NCI-H82 treated with DMSO at 0.1 percent for 48 hours (cell line): ENCODE data around the gene MYO7B.

Source experiments
- DNase-seq: peaks from one replicate; lab custom pipeline; 2025; ENCODE audit not compliant: unreplicated experiment; lab: John Stamatoyannopoulos, UW

MYO7B gene

GRCh38 chr2:127623388-127624319, 88.2 kb downstream of the MYO7B start:
- DNase-seq = no peak

- DNase-seq = no peak
Observed at GRCh38 chr2:127624320-127624755, 88.9 kb downstream of the MYO7B start.

GRCh38 chr2:127624756-127625571, 89.5 kb downstream of the MYO7B start:
- DNase-seq = no peak

DNA sequence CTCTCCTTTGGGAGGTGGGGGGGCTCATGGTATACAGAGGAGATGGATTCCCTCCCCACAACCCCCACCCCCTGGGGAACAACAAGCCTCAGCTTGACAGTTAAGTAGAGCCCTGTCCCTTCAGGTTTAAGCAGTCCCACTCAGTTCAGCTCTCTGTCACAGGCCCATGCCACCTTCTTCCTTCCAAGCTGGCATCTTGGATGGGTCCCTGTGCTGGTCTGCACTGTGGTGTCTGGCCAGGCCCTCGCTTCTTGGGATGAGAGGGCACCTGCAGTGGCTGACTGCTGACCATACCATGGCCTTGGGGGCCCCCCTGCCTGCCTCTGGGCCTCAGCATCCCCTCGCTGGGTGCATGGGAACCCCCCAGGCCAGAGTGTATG, 90.1 kb downstream of the MYO7B start:
- DNase-seq = no peak

GRCh38 chr2:127626175-127626574, 90.7 kb downstream of the MYO7B start:
- DNase-seq = no peak

DNA sequence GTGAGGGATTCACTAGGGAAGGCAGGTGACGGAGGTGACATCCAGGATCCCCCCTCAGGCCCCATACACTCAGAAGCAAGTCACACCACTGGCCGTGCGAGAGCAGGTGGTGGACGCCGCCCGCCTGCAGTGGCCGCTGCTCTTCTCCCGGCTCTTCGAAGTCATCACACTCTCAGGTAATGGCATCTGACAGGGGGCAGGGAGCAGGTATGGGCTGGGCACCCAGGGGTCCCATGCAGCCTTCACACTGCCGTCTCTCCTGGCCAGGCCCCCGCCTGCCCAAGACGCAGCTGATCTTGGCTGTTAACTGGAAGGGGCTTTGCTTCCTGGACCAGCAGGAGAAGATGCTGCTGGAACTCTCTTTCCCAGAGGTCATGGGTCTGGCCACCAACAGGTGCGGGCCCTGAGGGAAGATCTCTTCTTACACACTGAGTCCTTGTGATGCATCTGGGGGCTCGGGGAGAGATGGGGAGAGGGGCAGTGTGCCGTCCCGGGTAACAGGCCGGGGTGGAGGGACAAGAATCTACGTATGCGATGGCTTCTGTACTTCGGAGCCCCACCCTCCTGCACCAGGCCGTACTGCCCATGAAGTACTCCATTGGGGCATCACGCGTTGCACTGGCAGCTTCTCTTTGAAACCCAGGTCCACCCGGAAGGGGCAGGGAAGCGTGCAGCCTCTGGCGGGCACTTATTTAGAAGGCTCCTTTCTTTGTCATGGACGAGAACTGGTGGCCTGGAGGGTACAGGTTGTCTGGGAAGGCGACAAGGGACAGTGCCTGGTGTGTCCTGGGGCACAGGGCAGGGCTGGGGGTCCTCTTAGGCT, 91.6 kb downstream of the MYO7B start:
- no peak for DNase-seq

DNA sequence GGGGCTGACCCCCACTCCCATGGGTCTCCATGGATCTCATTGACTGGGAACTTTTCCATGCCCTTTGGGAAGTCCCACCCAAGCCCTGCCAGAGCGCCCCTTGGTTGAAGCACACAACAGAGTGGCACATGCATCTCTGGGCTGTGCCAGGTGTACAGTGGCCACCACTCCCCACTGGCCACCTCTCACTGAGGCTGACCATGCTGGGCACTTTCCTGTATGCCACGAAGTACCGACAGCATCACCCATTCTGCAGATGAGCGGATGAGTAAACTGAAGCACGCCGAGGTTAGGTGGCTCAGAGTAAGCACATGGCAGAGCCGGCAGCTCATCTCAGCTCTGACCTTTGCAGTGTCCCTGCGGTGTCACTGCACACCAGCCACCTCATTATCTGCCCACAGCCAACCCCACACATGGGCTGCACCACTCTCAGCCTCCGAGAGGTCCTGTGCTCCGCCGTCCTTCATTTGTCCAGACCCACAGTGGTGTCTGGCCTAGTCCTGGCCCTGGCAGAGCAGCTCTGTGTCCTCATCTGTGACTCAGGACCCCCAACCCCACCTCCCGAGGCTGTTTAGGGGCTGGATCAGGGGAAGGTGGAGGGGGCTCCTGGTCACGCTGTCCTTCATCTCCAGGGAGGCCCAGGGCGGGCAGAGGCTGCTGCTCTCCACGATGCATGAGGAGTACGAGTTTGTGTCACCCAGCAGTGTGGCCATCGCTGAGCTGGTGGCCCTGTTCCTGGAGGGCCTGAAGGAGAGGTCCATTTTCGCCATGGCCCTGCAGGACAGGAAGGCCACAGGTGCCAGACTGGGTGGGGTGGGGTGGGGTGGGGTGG, 92.5 kb downstream of the MYO7B start:
- DNase-seq = no peak

DNA sequence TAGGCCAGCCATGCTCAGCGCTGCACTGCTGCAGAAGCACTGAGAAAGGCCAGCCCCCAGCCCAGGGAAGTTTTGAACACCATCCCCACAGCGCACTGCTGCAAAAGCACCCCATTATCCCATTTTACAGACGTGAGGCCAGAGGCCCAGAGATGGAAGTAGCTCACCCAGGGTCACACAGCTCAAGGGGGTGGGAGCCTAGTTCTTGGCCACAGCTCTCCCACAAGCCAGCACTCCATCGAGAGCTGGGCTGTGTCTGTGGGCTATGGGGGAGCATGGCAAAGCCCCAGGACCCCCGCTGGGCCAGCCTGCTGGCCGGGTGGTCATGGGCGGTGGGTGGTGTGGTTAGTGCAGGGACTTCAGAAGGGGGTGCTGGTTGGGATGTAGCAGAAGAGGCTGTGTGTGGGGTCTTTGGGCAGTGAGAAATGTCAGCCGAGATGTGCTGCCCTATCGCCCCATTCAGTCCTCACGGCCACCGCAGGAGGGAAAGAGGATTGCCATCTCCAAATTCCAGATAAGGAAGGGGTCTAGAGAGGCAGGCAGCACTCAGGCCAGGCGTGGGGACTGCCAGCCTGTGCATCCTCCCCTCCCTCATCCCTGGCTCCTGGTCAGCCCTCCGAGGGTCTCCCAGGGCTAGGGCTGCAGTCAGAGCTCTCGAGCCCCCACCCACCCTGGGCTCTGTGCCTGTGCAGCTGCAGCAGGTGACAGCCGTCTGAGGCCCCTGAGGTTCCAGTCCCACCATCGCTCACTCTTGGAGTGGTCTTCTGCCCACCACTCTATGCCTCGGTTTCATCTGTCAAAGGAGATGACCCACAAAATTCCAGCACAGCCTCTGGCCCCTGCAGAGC, 93.5 kb downstream of the MYO7B start:
- no peak for DNase-seq

DNA sequence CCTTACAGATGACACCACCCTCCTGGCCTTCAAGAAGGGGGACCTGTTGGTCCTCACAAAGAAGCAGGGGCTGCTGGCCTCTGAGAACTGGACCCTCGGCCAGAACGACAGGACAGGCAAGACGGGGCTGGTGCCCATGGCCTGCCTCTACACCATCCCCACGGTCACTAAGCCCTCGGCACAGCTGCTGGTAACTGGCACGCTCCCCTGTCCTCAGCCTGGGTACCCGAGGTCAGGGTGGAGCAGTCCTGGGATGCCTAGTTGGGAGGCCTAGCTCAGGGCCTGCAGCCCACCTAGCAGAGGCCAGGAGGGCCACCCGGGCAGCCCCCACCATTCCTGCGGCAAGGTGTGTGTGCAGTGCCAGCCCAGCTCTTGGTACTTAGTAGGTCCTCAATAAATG, 94.2 kb downstream of the MYO7B start:
- no peak for DNase-seq

- no peak for DNase-seq
Observed at GRCh38 chr2:127630096-127630863, 94.8 kb downstream of the MYO7B start.

DNA sequence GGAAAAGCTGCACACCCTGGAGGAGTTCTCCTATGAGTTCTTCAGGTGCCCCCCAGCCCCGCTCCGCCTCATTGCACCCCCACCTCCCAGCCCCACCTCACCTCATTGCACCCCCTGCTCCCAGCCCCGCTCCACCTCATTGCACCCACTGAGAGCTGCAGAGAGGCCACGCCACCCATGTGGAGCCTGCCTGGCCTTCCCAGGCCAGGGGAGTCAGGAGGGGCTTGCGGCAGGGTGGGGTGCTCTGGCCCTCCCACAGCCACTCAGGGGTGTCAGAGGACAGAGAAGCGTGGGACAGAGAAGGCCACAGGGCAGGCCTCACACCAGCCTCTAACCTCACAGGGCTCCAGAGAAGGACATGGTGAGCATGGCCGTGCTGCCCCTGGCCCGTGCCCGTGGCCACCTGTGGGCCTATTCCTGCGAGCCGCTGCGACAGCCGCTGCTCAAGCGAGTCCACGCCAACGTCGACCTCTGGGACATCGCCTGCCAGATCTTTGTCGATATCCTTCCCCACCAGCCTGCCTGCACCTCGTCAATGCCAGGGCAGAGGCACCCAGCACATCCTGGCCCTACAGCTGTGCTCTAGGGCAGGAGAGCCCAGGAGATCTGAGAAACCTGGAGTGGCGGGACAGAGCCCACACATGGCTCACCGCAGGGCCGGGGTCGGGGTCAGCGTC, 95.5 kb downstream of the MYO7B start:
- DNase-seq = no peak

- DNase-seq = no peak
Observed at GRCh38 chr2:127631541-127631996, 96.1 kb downstream of the MYO7B start.

DNA sequence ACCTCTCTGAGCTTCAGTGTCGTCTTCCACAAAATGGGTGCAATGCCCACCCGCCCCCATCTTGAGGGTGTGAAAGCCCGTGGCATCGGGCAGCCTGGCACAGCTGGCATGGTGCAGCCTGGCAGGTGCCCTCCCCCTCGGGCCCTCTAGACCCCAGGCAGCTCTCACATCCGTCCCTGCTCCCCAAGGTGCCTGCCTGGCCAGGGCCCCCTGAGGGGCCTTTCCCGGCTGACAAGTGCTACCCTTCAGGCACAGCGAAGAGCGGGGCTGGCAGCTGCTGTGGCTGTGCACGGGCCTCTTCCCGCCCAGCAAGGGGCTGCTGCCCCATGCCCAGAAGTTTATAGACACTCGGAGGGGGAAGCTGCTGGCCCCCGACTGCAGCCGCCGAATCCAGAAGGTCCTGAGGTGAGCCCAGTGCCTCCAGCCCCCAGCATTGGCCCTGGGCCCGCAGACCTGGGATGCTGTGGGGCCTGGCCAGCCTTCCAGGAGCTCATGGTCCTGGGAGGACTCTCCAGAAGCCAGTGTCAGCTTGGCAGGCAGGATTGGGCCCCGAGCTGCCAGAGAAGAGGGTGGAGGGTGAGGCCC, 96.6 kb downstream of the MYO7B start:
- DNase-seq = no peak

GRCh38 chr2:127632592-127633489, 97.4 kb downstream of the MYO7B start:
- DNase-seq = no peak

GRCh38 chr2:127633556-127634065, 98.1 kb downstream of the MYO7B start:
- no peak for DNase-seq

DNA sequence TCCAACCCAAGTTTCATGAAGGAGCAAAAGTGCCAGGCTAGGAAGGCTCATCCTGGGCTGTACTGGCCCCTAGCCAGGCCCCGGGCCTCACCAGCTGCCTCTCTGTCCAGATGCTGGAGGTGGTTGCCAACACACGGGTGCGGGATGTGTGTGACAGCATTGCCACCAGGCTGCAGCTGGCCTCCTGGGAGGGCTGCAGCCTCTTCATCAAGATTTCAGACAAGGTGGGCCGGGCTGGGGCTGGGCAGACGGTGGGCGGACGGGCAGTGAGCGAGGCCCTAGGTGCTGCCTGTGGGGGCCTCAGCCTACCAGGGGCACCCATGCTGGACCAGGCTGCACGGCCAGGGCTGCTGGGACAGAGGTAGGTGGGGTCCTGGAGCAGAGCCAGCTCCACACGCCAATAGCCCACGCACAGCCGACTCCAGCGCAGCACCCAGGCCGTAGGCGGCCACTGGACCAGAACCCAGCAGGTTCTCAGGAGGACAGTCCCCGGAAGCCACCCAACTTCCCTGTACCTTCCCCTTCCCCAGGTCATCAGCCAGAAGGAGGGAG, 98.7 kb downstream of the MYO7B start:
- DNase-seq = no peak
